Prostate gland (tissue), 2 donors: ENCODE results near the gene TIGD1. TPM values are rescaled to one million over a fixed set of nuclear protein-coding genes. Genes with fewer than 3 reads are reported as not detected.

Experiments
- DNase-seq: peaks from one replicate; pipeline ENCODE4 v3.0.0-alpha.2; 2019; ENCODE audit warnings: low spot score
- H3K27ac ChIP-seq, 2 donors: fragments of 200-600 bp; sonication (generic); 2 replicates each; pipeline ENCODE4 v1.5.1; 2017 to 2019
- H3K27me3 ChIP-seq: fragments of 200-600 bp; sonication (generic); replicated peaks from 2 replicates; pipeline ENCODE4 v1.5.1; 2019; ENCODE audit not compliant: insufficient read depth
- H3K36me3 ChIP-seq, 2 donors: fragments of 200-600 bp; sonication (generic); 1 replicate in 1 of 2; 2 replicates in 1 of 2; pipeline versions ENCODE4 v1.5.1 to v1.8.1; 2017 to 2019
- H3K4me1 ChIP-seq: fragments of 200-600 bp; sonication (generic); replicated peaks from 2 replicates; pipeline ENCODE4 v1.5.1; 2019
- H3K4me3 ChIP-seq, 2 donors: fragments of 200-600 bp; sonication (generic); 2 replicates each; pipeline ENCODE4 v1.5.1; 2017 to 2019
- H3K9me3 ChIP-seq: fragments of 200-600 bp; sonication (generic); 2 replicates; pipeline ENCODE4 v1.5.1; 2017
- CTCF ChIP-seq, 4 experiments: fragments of 200-600 bp in 2 of 4; fragments of 450-650 bp in 2 of 4; sonication (generic) in 2 of 4; IDR thresholded peaks; 1 replicate in 3 of 4; 2 replicates in 1 of 4; pipeline ENCODE4 v1.5.1; 2016 to 2019; ENCODE audit warnings: antibody characterized with exemption in 4 of 4, mild to moderate bottlenecking in 2 of 4, moderate library complexity in 2 of 4
- POLR2A ChIP-seq: fragments of 450-650 bp; IDR thresholded peaks from one replicate; pipeline ENCODE4 v1.6.1; 2016; ENCODE audit warnings: antibody characterized with exemption, mild to moderate bottlenecking
- POLR2AphosphoS5 ChIP-seq: sonication (generic); formaldehyde crosslinking; IDR thresholded peaks from one replicate; pipeline ENCODE4 v1.6.1; 2017; ENCODE audit warnings: antibody characterized with exemption
- WGBS: methylation state at CpG from one replicate; pipeline ENCODE4 v1.1.5; 2018; 5-methylcytosine and 5-hydroxymethylcytosine counted together
- intact Hi-C: fragments of 100-400 bp; cut with DNase I; formaldehyde crosslinking; loops from one replicate; pipeline ENCODE4 v1.14.2; 2022
- total RNA-seq, 2 donors: library from RNA; depleted of rRNA; stranded (reverse); fragments of >200 nt; gene quantifications; one replicate each; pipeline ENCODE4 v1.1.0, GENCODE V29; 2016

TIGD1 gene
- total RNA-seq, 2 donors from 2014 or later: 2.6 to 4.9 TPM

DNA sequence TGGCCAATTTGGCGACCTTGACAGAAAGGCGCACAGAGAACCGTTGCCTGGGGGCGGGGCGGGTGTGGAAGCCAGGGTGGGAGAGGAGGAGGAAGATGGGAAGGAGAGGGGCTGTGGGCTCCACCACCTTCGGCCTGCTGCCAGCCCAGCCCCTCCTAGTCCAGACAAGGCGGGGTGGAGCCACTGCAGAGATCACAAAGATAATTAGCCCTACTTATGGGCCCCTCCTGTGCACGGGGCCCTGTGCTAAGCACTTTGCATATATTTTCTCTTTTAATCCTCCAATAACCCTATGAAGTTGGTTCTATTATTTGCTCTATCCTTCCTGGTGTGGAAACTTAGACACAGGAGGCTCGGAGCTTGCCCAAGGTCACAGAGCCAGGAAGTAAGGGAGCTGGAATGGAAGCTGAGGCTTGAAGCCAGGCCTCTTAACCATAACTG is 49.0 kb downstream of the TIGD1 start:
- no peak for DNase-seq
- no peak overlapping the region for H3K4me3 ChIP-seq
- H3K4me1 ChIP-seq: no peaks in the 10 kb centered on the region
- H3K27ac ChIP-seq: no peak overlapping the region
- intact Hi-C loops: no loop called here
- no peaks in the 10 kb centered on the region for H3K36me3 ChIP-seq
- no peak for TF ChIP-seq POLR2AphosphoS5
- no peak for TF ChIP-seq POLR2A
- TF ChIP-seq CTCF (IDR thresholded peaks at IDR 0.05): no peak
- WGBS: 84% methylated on average over 9 of the region's 9 CpGs
- no peaks in the 10 kb centered on the region for H3K9me3 ChIP-seq
- H3K27me3 ChIP-seq: no peaks in the 10 kb centered on the region

DNA sequence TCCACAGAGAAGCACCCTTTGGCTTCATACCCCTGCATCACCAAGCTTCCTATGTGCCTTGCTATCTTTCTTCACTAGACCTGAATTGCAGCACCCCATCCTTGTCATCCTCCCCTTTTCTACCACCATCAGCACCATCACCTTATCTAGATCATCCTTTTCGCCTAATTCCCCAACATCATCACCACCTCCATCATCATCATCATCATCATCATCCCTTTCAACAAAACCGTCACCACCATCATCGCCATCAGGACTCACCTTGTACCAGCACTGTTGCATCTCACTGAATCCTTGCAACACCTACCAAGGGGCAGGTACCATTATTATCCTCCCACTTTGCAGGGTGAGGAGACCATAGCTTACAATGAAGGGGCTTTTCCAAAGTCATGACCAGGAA is 51.9 kb downstream of the TIGD1 start:
- Histone ChIP-seq H3K9me3 (no peaks in the 10 kb centered on the region), H3K27ac (no peak overlapping the region), H3K4me1 (no peaks in the 10 kb centered on the region), H3K4me3 (no peak overlapping the region), H3K27me3 (no peaks in the 10 kb centered on the region), H3K36me3 (no peaks in the 10 kb centered on the region)
- DNase-seq: no peak
- 97% methylated on average over 3 of the region's 3 CpGs for WGBS
- TF ChIP-seq POLR2A (no peak), POLR2AphosphoS5 (no peak), CTCF (IDR thresholded peaks at IDR 0.05) (no peak)
- intact Hi-C loops: no loop called here

Other genes with a start within 250 kb of the TIGD1 start
- under 1 TPM in 1 of 2 donors, not detected in 1; 0.97 TPM for gene ALPP, start 171.8 kb downstream of the TIGD1 start, total RNA-seq
- gene ALPG, start 143.7 kb downstream of the TIGD1 start, total RNA-seq: under 1 TPM in 1 of 2 donors, not detected in 1; 0.34 TPM
- gene ALPI, start 94.4 kb downstream of the TIGD1 start, total RNA-seq: not detected
- gene ECEL1, start 62.7 kb downstream of the TIGD1 start, total RNA-seq: 10 to 100 TPM in 1 of 2 donors, under 1 TPM in 1; 0.82 to 15.3 TPM
- gene PRSS56, start 30.2 kb downstream of the TIGD1 start, total RNA-seq: not detected
- 1 to 10 TPM in 1 of 2 donors, under 1 TPM in 1; 0.34 to 1.4 TPM for gene CHRND, start 24.4 kb downstream of the TIGD1 start, total RNA-seq
- gene CHRNG, start 10.9 kb downstream of the TIGD1 start, total RNA-seq: not detected
- 10 to 100 TPM; 39.2 to 40.6 TPM for gene EIF4E2, start 132 bp upstream of the TIGD1 start, total RNA-seq
- gene EFHD1, start 83.0 kb upstream of the TIGD1 start, total RNA-seq: 10 to 100 TPM; 25.9 to 33.1 TPM
- gene GIGYF2, start 146.8 kb upstream of the TIGD1 start, total RNA-seq: 100 to 1,000 TPM in 1 of 2 donors, 10 to 100 TPM in 1; 61.3 to 106 TPM
- 1 to 10 TPM in 1 of 2 donors, under 1 TPM in 1; 0.32 to 3.5 TPM for gene KCNJ13, start 226.0 kb upstream of the TIGD1 start, total RNA-seq